GM12875 (cell line): ENCODE data around the gene TSHZ1.

Experiments
- H3K4me3 ChIP-seq: one replicate; pipeline ENCODE4 v1.5.1; 2011; ENCODE audit warnings: low read depth, low read length, control low read depth
- CTCF ChIP-seq: IDR thresholded peaks from 2 replicates; pipeline ENCODE4 v1.5.1; 2011; ENCODE audit warnings: low read depth, mild to moderate bottlenecking, control low read depth, inconsistent platforms, low read length, moderate library complexity, borderline replicate concordance; ENCODE audit not compliant: insufficient read depth

The TSHZ1 gene

DNA sequence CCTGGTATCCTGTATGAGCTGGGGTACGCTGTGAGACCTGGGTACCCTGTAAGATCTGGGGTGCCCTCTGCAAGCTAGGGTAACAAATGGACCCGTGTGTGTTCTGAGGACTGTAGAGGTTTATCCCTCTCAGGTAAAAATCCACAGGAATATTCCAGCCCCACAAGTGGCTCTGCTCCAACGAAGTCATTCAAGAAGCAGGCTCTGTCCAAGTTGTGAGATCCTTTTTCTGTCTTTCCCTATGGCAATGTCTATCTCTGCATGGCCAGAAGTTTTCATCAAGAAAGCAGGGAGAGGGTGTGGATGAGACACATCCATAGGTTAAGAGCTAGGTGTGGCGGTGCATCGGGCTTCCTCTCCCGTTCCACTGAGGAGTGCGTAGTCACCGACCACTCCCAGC lies 44.7 kb upstream of the TSHZ1 start:
- no peak for TF ChIP-seq CTCF
- no peak overlapping the region for H3K4me3 ChIP-seq

DNA sequence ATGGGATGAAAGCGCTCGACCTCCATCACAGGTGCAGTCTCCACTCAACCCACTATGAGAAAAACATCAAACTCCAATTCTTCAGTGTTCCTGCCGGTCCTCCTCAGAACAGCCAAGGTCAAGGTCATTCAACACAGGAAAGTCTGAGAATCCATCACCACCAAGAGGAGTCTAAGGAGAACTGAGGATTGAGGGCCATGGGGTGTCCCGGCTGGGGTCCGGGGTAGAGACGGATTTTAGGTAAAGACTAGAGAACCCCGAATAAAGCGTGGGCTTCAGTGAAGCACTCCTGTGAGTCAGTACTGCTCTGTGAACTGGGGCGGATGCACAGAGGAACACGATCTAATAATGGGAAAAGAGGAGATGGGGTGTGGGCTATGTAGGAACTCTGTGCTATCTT lies 43.5 kb upstream of the TSHZ1 start:
- H3K4me3 ChIP-seq = no peak overlapping the region
- TF ChIP-seq CTCF = no peak

DNA sequence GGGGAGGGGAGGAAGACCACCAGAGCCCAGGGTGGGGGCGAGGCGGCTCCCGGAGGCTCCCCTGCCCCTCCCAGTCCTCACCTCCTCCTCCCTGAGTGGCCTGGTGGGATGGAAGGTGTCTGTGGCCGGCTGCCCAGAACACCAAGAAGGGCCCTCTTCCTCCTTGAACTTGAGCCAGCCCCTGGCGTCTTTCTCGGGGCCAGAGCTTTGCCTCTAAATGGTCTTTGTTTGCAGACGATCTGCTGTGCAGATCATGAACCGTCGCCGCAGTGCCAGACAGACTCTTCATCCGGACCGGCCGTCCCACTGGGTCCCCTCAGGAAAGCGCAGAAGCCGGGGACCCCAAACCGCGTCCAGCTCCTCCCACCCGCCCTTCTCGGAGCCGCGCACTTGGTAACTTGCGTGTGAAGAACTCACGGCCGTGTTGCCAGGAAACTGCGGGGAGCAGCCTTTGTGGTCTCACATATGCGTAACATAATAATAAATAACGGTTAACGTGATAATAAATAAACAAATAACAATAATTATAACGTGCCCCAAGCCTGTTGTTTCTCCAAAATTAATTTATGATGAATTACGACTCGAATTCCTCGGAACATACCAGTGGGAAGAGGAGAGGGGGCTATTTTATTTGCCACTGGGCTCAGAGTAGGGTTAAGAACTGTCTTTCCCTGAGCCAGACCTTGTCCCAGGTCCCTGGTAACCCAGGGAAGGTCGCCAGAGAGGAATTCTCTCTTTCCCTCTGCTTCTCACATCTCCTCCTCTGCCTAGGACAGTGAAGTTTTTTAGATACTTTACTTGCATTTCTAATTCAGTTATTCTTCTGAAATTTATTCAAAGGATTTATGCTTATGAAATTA lies 42.6 kb upstream of the TSHZ1 start:
- no peak overlapping the region for H3K4me3 ChIP-seq
- TF ChIP-seq CTCF = no peak

DNA sequence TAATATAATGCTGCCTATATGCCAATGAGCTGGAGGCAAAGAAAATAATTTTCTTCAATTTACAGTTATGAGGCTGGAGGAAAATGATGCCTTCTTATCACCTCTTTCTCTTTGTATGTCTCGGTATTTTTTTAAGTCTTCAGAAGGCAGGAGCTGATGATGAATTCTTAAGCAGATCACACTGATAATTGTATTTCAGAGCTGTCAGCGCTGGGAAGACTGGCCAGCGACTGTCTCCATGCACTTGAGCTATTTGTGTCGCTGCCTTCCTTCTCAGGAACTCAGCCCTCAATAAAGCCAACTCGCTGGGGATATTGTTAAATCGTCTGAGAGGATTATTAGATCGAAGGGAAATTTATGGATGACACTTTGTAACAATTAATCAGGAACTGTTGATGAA lies 42.0 kb upstream of the TSHZ1 start:
- TF ChIP-seq CTCF = no peak
- H3K4me3 ChIP-seq = no peak overlapping the region

DNA sequence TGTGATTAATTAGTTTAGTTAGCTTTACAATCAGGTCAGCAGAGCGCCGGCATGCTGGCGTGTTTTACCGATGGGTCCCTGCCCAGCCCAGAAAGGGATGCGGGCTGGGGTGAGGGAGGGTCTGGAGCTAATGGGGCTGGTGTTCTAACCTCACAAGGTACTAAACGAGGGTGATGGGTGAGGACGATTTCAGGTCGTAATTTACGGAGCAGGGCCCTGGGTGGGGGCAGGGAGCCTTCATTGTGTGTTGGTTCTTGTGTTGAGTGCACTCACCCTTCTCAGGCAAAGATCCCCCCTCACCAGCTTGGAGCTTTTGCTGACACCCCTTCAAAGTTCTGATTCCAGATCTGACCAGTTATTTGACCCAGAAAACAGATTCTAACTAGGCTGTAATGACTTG lies 41.2 kb upstream of the TSHZ1 start:
- no peak overlapping the region for H3K4me3 ChIP-seq
- no peak for TF ChIP-seq CTCF

GRCh38 chr18:75170022-75170789 lies 40.4 kb upstream of the TSHZ1 start:
- no peak for TF ChIP-seq CTCF
- no peak overlapping the region for H3K4me3 ChIP-seq
